ENCODE results near the gene GPLD1.
"Not testable (repeated sequence)": the region's sequence is repeated elsewhere in the genome, so short reads cannot be mapped to it uniquely, and the experiment has no call there.

DNA sequence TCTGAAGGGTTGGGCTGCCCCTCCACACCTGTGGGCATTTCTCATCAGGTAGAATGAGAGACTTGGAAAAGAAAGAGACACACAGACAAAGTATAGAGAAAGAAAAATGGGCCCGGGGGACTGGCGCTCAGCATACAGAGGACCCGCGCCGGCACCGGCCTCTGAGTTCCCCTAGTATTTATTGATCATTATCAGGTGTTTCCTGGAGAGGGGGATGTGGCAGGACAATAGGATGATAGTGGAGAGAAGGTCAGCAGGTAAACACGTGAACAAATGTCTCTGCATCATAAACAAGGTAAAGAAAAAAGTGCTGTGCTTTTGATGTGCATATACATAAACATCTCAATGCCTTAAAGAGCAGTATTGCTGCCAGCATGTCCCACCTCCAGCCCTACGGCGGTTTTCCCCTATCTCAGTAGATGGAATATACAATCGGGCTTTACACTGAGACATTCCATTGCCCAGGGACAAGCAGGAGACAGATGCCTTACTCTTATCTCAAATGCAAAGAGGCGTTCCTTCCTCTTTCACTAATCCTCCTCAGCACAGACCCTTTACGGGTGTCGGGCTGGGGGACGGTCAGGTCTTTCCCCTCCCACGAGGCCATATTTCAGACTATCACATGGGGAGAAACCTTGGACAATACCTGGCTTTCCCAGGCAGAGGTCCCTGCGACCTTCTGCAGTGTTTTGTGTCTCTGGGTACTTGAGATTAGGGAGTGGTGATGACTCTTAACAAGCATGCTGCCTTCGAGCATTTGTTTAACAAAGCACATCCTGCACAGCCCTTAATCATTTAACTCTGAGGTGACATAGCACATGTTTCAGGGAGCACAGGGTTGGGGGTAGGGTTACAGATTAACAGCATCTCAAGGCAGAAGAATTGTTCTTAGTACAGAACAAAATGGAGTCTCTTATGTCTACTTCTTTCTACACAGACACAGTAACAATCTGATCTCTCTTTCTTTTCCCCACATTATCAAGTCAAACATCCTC, 89.0 kb downstream of the GPLD1 start:
- not testable (repeated sequence) for TF ChIP-seq POLR2A (IDR thresholded peaks at IDR 0.05; ENCODE audit: low read length); GATA1 (IDR thresholded peaks at IDR 0.05; ENCODE audit: low read depth, low read length)
